NAMALWA (cell line): ENCODE measurements around the gene TBL3.
"Not testable (repeated sequence)": the region's sequence is repeated elsewhere in the genome, so short reads cannot be mapped to it uniquely, and the experiment has no call there.

Experiments used
- DNase-seq: peaks from one replicate; pipeline ENCODE4 v3.0.0-alpha.2; 2015; ENCODE audit warnings: low spot score

The TBL3 gene

GRCh38 chr16:2001035-2001434, 29.2 kb downstream of the TBL3 start:
- DNase-seq = no peak

- DNase-seq = no peak
These were observed 29.9 kb downstream of the TBL3 start for GRCh38 chr16:2001456-2002355.

- DNase-seq = no peak
These were observed 30.8 kb downstream of the TBL3 start for GRCh38 chr16:2002406-2003230.

- DNase-seq = no peak
These were observed 31.5 kb downstream of the TBL3 start for GRCh38 chr16:2003231-2003826.

GRCh38 chr16:2003827-2004641, 32.2 kb downstream of the TBL3 start:
- peak; percentile 93 for DNase-seq

GRCh38 chr16:2004795-2005517, 33.1 kb downstream of the TBL3 start:
- no peak for DNase-seq

GRCh38 chr16:2005646-2006045, 33.8 kb downstream of the TBL3 start:
- DNase-seq = no peak

GRCh38 chr16:2006317-2006716, 34.5 kb downstream of the TBL3 start:
- DNase-seq = no peak

GRCh38 chr16:2007081-2007836, 35.4 kb downstream of the TBL3 start:
- DNase-seq = no peak

- no peak for DNase-seq
These were observed 36.2 kb downstream of the TBL3 start for GRCh38 chr16:2008009-2008526.

GRCh38 chr16:2008631-2009163, 36.8 kb downstream of the TBL3 start:
- DNase-seq = peak; percentile 54

GRCh38 chr16:2009164-2009711, 37.4 kb downstream of the TBL3 start:
- DNase-seq = peak; percentile 45

- DNase-seq = peak; percentile 88
These were observed 38.1 kb downstream of the TBL3 start, which contains the start of gene ZNF598 for GRCh38 chr16:2009791-2010510. Gene ZNF598, minus strand, starts transcription at chr16:2009821.

GRCh38 chr16:2011726-2012125, 39.9 kb downstream of the TBL3 start:
- not testable (repeated sequence) for DNase-seq

GRCh38 chr16:2013527-2013926, 41.7 kb downstream of the TBL3 start:
- DNase-seq = no peak

- DNase-seq = no peak
These were observed 43.5 kb downstream of the TBL3 start for GRCh38 chr16:2015117-2015946.

- no peak for DNase-seq
These were observed 44.0 kb downstream of the TBL3 start for GRCh38 chr16:2015947-2016208.

- peak; percentile 50 for DNase-seq
These were observed 44.6 kb downstream of the TBL3 start for GRCh38 chr16:2016407-2016922.
